SK-N-MC (cell line): ENCODE measurements around the gene IFI44.
A peak's percentile ranks its signal among the peaks of the same experiment; 100 is the strongest.

Experiments
- DNase-seq: peaks from one replicate; pipeline ENCODE4 v3.0.0-alpha.2; 2011; ENCODE audit warnings: low read depth, low spot score
- H3K27ac ChIP-seq: fragments of 200-600 bp; sonication (generic); 2 replicates; pipeline ENCODE4 v1.5.1; 2016; ENCODE audit warnings: mixed run types
- H3K36me3 ChIP-seq: fragments of 200-600 bp; sonication (generic); 2 replicates; pipeline ENCODE4 v1.6.1; 2017; ENCODE audit warnings: antibody characterized with exemption, low read length, mixed read lengths; ENCODE audit not compliant: insufficient read depth
- H3K4me3 ChIP-seq: fragments of 200-600 bp; sonication (generic); 2 replicates; pipeline ENCODE4 v1.5.1; 2016
- H3K9ac ChIP-seq: fragments of 200-600 bp; sonication (generic); 2 replicates; pipeline ENCODE4 v1.8.0; 2017; ENCODE audit warnings: mixed run types, mixed read lengths; ENCODE audit not compliant: insufficient read length
- H3K9me3 ChIP-seq: fragments of 200-600 bp; sonication (generic); 2 replicates; pipeline ENCODE4 v1.6.1; 2017; ENCODE audit warnings: low read depth, mild to moderate bottlenecking, antibody characterized with exemption, low read length, moderate library complexity, mixed read lengths
- EZH2 ChIP-seq: fragments of 200-600 bp; sonication (generic); IDR thresholded peaks from one replicate; pipeline ENCODE4 v1.6.1; 2017; ENCODE audit warnings: antibody characterized with exemption
- FOXP2 ChIP-seq: optimal IDR thresholded peaks from 2 replicates; pipeline ENCODE3; 2011; ENCODE audit warnings: mild to moderate bottlenecking, moderate library complexity; ENCODE audit not compliant: insufficient read depth; ENCODE audit errors: extremely low read length, control extremely low read depth
- POLR2AphosphoS5 ChIP-seq: IDR thresholded peaks from 2 replicates; pipeline ENCODE4 v1.6.1; 2012; ENCODE audit warnings: mild to moderate bottlenecking, low read depth, low read length, borderline replicate concordance

IFI44 gene

DNA sequence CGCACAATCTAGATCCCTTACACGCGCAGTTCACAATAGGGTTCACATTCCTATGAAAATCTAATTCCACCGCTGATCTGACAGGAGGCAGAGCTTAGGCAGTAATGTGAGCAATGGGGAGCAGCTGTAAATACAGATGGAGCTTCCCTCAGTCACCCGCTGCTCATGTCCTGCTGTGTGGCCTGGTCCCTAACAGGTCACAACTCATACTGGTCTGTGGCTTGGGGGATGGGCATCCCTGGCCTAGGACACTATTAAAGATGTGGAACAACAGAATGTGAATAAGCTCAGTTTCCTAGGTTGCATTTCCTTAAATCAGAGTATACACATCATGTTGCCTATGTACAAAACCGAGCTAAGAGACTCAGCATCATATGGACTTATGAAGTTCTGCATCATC, 16.2 kb downstream of the IFI44 start:
- DNase-seq: no peak
- no peak for TF ChIP-seq POLR2AphosphoS5
- no peak for TF ChIP-seq FOXP2
- no peak for TF ChIP-seq EZH2
- no peak overlapping the region for H3K9ac ChIP-seq
- H3K9me3 ChIP-seq: no peaks in the 10 kb centered on the region
- peaks cover 30% of the 10 kb centered on the region for H3K36me3 ChIP-seq
- no peak overlapping the region for H3K4me3 ChIP-seq
- no peak overlapping the region for H3K27ac ChIP-seq

- no peaks in the 10 kb centered on the region for H3K9me3 ChIP-seq
- peak overlapping the region; percentile 42; the same call in 1 of the 2 replicates for H3K27ac ChIP-seq
- no peak for DNase-seq
- H3K4me3 ChIP-seq: no peak overlapping the region
- peaks cover 8% of the 10 kb centered on the region for H3K36me3 ChIP-seq
- TF ChIP-seq POLR2AphosphoS5 (no peak), FOXP2 (no peak), EZH2 (no peak)
- H3K9ac ChIP-seq: no peak overlapping the region
Measured at GRCh38 chr1:78667939-78668338, 18.3 kb downstream of the IFI44 start.

GRCh38 chr1:78668427-78668826, 18.8 kb downstream of the IFI44 start:
- TF ChIP-seq POLR2AphosphoS5 (no peak), EZH2 (no peak), FOXP2 (no peak)
- no peak for DNase-seq

DNA sequence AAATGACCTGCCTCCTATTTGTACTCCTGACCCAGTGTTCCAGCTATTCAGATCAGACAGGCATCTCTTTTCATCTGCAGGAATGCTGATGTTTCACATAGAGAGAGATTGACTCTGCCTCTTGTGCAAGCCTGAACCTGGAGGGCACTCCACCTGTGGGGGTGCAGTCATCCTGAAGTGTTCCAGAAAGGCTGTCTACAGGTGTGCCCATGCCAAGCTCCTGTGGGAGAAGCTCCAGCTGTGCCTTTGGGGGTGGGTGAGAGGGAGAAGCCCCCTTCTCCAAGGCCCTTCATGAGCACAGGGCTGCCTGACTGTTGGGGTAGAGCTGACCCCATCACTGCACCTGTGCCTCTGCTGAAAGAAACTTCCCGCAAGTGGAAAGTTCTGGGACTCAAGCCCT, 22.8 kb downstream of the IFI44 start:
- Histone ChIP-seq H3K9ac (no peak overlapping the region), H3K36me3 (no peaks in the 10 kb centered on the region), H3K4me3 (no peak overlapping the region), H3K9me3 (no peaks in the 10 kb centered on the region), H3K27ac (no peak overlapping the region)
- DNase-seq: no peak
- TF ChIP-seq EZH2 (no peak), FOXP2 (no peak), POLR2AphosphoS5 (no peak)

More at GRCh38 chr1:78668427-78668826, 18.8 kb downstream of the IFI44 start:
- Histone ChIP-seq H3K9ac (no peak overlapping the region), H3K27ac (peak overlapping the region; percentile 42; the same call in 1 of the 2 replicates), H3K36me3 (peaks cover 4% of the 10 kb centered on the region), H3K4me3 (no peak overlapping the region), H3K9me3 (no peaks in the 10 kb centered on the region)

GRCh38 chr1:78673120-78673519, 23.5 kb downstream of the IFI44 start:
- no peaks in the 10 kb centered on the region for H3K9me3 ChIP-seq
- no peak overlapping the region for H3K9ac ChIP-seq
- no peak overlapping the region for H3K4me3 ChIP-seq
- no peaks in the 10 kb centered on the region for H3K36me3 ChIP-seq
- DNase-seq: no peak
- no peak for TF ChIP-seq FOXP2
- no peak for TF ChIP-seq EZH2
- no peak for TF ChIP-seq POLR2AphosphoS5
- no peak overlapping the region for H3K27ac ChIP-seq

- Histone ChIP-seq H3K27ac (no peak overlapping the region), H3K4me3 (no peak overlapping the region), H3K36me3 (no peaks in the 10 kb centered on the region), H3K9me3 (no peaks in the 10 kb centered on the region), H3K9ac (no peak overlapping the region)
- TF ChIP-seq EZH2: no peak
- no peak for TF ChIP-seq FOXP2
- DNase-seq: peak; percentile 81
Measured at GRCh38 chr1:78676347-78676982, 26.8 kb downstream of the IFI44 start.

GRCh38 chr1:78676993-78677392, 27.4 kb downstream of the IFI44 start:
- Histone ChIP-seq H3K9ac (no peak overlapping the region), H3K36me3 (no peaks in the 10 kb centered on the region), H3K4me3 (no peak overlapping the region), H3K9me3 (no peaks in the 10 kb centered on the region), H3K27ac (no peak overlapping the region)
- TF ChIP-seq FOXP2: no peak
- TF ChIP-seq EZH2: no peak
- no peak for TF ChIP-seq POLR2AphosphoS5
- no peak for DNase-seq

DNA sequence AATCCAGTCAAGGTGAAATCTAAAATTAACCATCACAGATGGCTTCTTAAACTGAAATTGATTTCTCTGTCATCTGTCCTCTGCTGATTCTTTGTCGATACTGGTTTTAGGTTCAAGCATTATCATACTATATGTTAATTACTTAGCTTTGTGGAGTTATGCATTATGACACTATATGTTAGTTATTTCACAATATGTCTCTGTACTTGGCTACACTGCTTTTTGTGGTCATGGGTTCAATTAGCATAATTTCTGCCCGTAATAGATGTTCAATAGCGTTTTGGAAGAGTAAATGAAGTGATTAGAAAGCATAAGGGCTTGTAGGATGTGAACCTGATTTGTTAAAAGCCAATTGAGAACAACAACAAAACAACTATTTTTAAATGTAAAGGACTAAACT, 28.2 kb downstream of the IFI44 start:
- no peak overlapping the region for H3K27ac ChIP-seq
- H3K36me3 ChIP-seq: no peaks in the 10 kb centered on the region
- no peak for TF ChIP-seq EZH2
- H3K4me3 ChIP-seq: no peak overlapping the region
- H3K9me3 ChIP-seq: no peaks in the 10 kb centered on the region
- no peak overlapping the region for H3K9ac ChIP-seq
- no peak for DNase-seq

GRCh38 chr1:78678324-78678723, 28.7 kb downstream of the IFI44 start:
- TF ChIP-seq FOXP2 (no peak), POLR2AphosphoS5 (no peak), EZH2 (no peak)
- DNase-seq: no peak
- Histone ChIP-seq H3K9ac (no peak overlapping the region), H3K36me3 (no peaks in the 10 kb centered on the region), H3K27ac (no peak overlapping the region), H3K9me3 (no peaks in the 10 kb centered on the region), H3K4me3 (no peak overlapping the region)
